CD4-positive, alpha-beta T cell treated with Interferon alpha-2 for 1 hour (primary cell): Measurements from ENCODE around the gene ZNF578.
"Not testable (repeated sequence)": the region's sequence is repeated elsewhere in the genome, so short reads cannot be mapped to it uniquely, and the experiment has no call there.

Experiments used
- DNase-seq, 2 donors: peaks; one replicate each; pipeline ENCODE4 v3.0.0-alpha.2; 2020 to 2022

Gene ZNF578

DNA sequence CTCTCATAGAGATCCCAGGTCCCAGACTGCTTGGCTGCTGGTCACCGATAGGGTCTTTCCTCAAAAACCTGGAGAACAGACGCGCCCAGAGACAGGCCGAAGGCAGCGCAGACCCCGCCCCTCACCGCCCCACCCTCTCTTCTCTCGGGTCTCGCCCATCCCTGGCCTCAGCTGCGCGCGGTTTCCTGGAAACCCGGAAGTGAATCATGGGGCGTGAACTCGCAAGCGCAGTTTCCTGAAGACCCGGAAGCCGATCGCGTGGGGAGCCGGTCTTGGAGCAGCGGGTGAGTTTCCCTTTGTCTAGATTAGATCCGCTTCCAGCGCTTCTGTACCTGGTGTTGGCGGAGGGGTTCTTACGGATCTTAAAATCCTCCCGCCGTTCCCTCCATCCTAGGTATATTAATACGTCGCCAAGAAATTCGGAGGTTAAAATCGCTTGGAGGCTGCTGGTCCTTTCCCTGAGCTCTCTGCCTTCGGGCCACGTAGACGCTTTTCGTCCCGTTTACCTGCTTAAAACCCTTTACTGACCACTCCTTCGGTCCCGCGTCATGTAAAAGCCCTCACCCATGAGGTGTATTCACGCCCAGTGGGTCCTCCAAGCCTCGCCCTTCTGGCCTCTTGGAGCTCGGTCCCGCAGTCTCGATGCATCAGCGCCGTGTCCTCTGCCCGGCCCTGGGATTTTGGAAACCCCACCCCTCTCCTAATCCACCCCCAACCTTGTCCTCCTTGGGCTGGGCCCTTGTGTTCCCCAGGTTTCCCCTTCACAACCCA, at the start of gene ZNF578:
Gene ZNF578 (plus strand): TSS at position 230 of the 771 bp plus-strand sequence. CDS start 48,293 bp downstream, outside the sequence.
- DNase-seq = peak; percentile 72 to 77

DNA sequence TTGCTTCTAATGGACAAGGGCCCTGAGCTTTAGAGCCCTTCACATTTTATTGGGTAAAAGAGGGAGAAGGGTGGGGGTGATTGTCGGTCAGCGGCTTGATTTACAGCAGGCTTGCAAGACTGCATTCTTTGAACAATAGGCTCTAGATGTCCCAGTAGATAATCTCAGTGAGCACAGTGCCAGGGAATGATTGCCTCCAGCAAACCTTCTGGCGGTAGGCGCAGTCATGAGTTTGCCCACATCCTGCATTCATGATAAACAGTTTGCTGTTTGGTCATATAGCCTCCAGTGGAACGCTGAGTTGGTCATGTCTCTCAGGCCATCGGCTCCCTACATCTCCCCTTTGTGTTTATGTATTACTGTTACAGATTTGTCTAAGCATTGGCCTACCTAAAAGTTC, 43.1 kb upstream of the ZNF578 start:
- DNase-seq = no peak

DNA sequence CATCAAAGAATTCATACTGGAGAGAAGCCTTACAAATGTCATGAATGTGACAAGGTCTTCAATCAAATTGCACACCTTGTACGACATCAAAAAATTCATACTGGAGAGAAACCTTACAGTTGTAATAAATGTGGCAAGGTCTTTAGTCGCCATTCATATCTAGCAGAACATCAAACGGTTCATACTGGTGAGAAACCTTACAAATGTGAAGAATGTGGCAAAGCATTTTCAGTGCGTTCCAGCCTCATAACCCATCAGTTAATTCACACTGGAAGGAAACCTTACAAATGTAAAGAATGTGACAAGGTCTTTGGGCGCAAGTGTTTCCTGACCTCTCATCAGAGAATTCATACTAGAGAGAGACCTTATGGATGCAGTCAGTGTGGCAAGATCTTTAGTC, 37.6 kb upstream of the ZNF578 start:
- DNase-seq = no peak

DNA sequence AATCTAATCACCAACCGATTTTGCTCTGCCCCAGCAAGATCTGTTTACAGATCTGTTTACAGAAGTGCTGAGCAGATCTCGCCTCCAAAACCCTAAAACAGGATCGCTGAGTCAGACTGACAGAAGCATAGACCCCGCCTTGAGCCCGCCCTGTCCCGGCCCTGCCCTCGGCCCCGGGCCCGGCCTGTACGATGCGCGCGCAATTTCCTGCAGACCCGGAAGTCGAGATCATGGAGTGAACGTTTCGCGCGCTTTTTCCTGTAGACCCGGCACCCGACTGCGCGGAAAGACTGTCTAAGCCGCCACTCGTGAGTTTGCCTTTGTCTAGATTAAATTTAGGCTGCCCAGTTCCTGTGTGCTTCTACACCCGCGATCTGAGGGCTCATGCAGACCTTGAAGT, 24.4 kb upstream of the ZNF578 start, which contains the start of gene ZNF534:
Gene ZNF534 (plus strand): TSS at position 212 of the 400 bp plus-strand sequence. CDS start 2,327 bp downstream, outside the sequence.
- no peak for DNase-seq

DNA sequence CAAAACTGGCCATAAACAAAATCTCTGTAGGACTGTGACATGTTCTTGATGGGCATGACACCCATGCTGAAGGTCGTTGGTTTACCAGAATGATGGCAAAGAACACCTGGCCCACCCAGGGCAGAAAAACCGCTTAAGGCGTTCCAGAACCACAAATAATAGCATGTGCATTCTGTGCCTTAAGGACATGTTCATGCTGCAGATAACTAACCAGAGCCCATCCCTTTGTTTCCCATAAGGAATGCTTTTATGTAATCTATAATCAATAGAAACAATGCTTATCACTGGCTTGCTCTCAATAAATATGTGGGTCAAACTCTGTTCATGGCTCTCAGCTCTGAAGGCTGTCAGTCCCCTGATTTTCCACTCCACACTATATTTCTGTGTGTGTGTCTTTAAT, 11.2 kb upstream of the ZNF578 start:
- DNase-seq = no peak

DNA sequence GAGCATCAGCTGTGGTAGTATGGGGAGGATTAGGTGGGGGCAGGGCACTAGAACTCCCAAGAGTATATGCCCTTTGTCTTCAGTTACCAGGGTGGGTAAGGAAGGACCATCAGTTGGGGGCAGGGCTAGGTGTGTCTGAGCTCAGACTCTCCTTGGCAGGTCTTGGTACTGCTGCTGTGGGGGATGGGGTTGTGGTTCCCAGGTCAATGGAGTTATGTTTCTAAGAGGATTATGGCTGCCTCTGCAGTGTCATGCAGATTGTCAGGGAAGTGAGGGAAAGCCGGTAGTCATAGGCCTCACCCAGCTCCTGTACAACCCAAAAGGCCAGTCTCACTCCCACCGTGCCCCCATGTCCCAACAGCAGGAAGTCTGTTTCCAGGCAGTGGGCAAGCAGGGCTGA, 8.8 kb upstream of the ZNF578 start:
- no peak for DNase-seq

DNA sequence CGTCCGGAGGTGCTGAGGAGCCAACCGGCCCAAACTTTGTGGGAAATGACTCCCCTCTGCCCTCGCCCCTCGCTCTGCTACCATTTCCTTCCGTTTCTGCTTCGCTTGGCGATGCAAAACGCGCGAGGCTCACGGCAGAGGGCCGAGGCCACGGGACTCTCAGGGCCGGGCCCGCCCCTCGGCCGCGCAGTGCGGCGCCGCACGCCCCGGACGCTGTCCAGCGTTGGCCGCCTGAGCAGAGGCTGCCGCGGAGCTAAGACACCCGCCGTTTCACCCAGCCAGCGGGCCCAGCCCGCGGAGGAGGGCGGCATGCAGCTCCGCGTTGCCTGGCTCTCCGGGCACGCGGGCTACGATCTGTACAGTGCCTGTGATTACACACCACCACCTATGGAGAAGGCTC, 2.1 kb upstream of the ZNF578 start:
- DNase-seq = no peak

DNA sequence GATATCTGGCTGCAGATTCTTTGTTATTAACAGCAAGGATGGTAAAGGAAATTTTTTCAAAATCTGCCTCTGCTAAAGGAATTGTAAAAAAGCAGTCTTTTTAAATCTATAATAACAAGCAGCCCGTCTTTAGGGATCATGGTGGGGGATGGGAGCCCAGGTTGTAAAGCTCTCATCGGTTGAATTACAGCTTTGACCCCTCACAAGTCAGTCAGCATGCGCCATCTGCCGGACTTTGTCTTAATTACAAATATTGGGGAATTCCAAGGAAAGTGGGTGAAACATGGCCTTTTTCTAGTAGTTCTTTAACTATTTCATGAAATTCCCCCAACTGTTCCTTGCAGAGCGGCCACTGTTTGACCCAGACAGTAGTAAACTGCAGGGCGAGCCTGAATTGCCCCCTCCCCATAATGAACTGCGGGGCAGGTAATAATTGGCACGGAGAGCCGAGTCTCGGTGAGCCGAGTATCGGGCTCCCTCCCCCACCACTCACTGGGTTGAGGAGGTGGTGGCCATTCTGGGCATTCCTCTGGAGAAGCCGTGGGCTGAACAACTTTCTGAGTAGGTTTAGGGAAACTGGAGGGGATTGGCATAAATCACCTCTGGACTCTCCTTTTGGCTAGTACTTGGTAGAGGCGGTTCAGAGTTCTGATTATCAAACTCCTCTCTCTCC, 11.6 kb downstream of the ZNF578 start:
- DNase-seq = no peak

DNA sequence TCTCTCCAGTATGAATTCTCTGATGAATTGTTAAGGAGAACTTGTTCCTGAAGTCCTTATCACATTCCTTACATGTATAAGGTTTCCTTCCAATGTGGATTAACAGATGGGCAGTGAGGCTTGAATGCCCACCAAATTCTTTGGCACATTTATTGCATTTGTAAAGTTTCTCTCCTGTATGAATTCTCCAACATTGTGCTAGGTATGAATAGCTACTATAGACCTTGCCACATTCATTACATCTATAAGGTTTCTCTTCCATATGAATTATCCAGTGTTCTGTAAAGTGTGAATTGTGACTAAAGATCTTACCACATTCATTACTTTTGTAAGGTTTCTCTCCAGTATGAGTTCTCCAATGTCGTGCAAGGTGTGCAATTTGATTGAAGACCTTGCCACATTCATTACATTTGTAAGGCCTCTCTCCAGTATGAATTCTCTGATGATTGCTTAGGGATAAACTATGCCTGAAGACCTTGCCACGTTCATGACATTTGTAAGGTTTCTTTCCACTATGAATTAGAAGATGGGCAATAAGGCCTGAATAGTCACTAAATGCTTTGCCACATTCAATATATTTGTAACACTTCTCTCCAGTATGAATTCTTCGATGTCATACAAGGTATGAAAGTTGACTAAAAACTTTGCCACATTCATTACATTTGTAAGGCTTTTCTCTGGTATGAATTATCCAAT, 20.4 kb downstream of the ZNF578 start:
- no peak for DNase-seq

DNA sequence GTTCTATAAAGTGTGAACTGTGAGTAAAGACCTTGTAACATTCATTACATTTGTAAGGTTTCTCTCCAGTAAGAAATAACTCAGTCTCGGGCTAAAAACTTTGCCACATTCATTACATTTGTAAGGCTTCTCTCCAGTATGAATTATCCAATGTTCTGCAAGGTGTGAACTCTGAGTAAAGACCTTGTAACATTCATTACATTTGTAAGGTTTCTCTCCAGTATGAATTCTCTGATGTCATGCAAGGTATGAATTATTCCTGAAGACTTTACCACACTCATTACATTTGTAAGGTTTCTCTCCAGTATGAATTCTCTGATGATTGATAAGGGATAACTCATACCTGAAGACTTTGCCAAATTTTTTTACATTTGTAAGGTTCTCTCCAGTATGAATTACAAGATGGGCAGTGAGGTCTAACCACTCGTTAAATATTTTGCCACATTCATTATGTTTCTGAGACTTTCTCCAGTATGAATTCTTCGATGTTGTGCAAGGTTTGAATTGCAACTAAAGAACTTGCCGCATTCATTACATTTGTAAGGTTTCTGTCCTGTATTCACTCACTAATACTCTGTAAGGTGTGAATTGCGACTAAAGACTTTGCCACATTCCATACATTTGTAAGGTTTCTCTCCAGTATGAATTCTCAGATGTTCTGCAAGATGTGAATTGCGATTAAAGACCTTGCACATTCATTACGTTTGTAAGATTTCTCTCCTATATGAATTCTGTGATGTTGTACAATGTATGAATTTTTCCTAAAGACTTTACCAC, 21.2 kb downstream of the ZNF578 start:
- DNase-seq = no peak

DNA sequence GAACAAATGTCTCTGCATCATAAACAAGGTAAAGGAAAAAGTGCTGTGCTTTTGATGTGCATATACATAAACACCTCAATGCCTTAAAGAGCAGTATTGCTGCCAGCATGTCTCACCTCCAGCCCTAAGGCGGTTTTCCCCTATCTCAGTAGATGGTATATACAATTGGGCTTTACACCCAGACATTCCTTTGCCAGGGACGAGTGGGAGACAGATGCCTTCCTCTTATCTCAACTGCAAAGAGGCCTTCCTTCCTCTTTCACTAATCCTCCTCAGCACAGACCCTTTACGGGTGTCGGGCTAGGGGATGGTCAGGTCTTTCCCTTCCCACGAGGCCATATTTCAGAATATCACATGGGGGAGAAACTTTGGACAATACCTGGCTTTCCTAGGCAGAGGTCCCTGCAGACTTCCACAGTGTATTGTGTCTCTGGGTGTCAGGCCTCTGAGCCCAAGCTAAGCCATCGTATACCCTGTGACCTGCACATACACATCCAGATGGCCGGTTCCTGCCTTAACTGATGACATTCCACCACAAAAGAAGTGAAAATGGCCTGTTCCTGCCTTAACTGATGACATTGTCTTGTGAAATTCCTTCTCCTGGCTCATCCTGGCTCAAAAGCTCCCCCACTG, 30.9 kb downstream of the ZNF578 start:
- DNase-seq = not testable (repeated sequence)

DNA sequence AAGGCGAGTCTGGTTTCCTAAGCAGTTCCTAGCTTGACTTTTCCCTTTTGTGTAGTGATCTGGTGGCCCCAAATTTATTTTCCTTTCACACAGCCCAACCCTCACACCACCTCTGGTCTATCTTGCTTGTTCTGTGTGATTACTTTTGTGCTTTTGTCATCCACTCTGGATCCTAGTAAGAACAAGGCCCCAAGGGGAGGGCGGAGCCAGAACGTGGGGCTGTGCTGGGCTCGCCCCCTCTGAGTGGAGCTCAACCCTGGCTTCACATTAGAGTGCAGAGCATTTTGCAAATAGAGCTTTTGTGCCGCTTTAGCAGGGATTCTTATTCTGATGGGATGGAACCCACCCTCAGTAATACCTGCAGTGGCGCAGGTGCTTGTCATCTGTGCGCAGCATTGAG, 31.7 kb downstream of the ZNF578 start:
- DNase-seq = not testable (repeated sequence)

DNA sequence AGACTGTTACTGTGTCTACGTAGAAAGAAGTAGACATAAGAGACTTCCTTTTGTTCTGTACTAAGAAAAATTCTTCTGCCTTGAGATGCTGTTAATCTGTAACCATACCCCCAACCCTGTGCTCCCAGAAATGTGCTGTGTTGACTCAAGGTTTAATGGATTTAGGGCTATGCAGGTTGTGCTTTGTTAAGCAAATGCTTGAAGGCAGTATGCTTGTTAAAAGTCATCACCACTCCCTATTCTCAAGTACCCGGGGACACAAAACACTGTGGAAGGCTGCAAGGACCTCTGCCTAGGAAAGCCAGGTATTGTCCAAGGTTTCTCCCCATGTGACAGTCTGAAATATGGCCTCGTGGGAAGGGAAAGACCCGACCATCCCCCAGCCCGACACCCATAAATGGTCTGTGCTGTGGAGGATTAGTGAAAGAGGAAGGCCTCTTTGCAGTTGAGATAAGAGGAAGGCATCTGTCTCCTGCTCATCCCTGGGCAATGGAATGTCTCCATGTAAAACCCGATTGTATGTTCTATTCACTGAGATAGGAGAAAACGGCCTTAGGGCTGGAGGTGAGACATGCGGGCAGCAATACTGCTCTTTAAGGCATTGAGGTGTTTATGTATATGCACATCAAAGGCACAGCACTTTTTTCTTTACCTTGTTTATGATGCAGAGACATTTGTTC, 32.3 kb downstream of the ZNF578 start:
- not testable (repeated sequence) for DNase-seq

DNA sequence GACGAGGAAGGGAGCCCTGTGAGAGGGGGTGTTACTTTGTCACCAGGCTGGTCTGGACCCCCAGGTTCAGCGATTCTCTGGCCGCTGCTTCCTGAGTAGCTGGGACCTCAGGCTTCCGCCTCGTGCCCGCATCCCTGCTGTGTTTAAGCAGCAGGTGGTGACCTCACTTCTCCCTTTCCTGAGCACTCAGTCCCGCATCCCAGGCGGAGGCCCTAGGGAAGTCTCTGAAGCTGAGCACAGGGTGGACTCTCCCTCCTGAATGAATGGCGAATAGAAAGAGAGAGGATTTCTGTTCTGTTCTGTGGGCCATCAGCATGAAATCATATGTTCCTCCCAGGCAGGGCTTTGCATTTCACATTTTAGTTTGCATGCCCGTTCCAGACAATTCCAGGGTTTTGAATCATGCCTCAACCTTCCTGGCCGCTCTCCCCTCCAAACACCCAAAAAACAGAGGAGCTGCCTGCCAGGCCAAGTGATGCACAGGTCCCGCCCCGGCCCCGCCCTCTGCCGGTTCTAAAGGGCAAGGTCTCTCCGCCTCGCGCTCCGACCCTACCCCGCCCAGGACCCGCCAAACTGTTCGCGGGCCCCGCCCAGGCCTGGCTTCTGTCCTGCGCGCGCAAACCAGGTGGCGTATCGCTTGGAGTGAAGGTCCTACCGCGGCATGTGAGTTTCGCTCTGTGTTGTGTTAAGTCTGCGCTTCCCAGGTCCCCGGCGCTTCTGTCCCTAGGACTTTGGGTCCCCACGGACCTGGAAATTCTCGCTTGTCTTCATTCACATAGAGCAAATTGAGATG, 39.0 kb downstream of the ZNF578 start:
- peak in 1 of 2 donors; percentile 2 for DNase-seq

DNA sequence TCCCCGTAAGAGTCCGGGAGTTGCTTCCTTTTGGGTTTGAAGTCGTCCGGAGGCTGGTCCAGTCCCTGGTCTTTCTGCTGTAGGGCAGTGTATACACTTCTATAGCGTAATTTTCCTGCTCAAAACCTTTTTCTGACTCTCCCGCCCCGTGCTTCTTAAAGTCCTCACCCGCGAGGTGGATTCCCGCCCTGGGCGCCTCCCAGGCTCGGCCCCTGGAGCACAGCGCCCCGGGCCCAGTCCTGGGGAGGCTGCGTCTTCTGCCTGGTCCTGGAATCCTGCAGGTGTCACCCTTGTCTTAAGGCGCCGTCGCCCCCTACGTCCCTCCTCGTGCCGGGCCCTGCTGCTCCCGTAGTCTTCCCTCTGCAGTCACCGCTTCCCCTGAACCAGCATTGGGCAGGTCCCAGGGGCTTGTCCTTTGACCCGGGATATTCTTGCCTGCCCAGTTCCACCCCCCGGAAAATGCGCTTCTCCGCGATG, 39.7 kb downstream of the ZNF578 start:
- DNase-seq = no peak

DNA sequence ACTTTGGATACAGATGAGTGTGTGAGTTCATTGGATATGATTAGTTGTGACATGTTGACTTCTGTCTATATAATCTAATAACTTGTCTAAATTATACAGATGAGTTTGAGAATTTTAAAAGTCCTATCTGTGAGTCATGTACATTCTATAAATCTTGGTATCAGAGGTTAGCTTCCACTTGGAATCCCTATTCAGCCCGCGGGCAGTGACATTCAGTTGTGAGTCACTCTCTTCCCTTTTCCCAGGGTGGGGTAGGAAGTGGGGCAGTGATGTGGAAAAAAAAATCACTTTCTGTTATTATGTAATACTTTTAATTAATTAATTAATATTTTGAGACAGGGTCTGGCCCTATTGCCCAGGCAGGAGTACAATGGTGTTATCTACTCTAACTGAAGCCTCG, 41.2 kb downstream of the ZNF578 start:
- no peak for DNase-seq

DNA sequence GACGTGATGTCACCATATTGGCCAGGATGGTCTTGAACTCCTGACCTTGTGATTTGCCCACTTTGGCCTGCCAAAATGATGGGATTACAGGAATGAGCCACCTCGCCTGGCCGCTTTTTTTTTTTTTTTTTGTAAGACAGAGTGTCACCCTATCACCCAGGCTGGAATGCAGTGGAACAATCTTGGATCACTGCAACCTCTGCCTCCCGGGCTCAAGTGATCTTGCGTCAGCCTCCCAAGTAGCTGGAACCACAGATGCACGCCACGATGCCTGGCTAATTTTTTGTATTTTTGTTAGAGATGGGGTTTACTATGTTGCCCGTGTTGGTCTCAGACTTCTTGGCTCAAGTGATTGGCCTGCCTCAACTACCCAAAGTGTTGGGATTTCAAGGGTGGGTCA, 45.2 kb downstream of the ZNF578 start:
- no peak for DNase-seq

DNA sequence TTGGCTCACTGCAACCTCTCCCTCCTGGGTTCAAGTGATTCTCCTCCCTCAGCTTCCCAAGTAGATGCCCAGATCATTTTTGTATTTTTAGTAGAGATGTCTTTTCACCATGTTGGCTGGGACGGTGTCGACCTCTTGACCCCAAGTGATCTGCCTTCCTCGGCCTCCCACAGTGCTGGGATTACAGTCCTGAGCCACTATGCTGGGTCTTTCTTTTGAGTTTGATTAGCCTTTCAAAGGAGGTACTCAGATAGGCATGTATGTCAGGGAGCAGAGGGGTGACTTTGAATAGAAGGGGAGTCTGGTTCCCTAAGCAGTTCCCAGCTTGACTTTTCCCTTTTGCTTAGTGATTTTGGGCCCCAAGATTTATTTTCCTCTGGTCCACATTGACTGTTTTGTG, 47.1 kb downstream of the ZNF578 start:
- not testable (repeated sequence) for DNase-seq

DNA sequence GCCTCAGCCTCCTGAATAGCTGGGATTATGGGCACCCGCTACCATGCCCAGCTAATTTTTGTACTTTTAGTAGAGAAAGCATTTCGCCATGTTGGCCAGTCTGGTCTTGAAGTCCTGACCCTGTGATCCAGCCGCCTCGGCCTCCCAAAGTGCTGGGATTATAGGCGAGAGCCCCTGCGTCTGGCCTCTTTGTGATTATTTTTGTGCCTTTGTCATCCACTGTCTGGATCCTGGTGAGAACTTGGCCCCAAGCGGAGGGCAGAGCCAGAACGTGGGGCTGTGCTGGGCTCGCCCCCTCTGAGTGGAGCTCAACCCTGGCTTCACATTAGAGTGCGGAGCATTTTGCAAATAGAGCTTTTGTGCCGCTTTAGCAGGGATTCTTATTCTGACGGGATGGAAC, 47.6 kb downstream of the ZNF578 start:
- not testable (repeated sequence) for DNase-seq

DNA sequence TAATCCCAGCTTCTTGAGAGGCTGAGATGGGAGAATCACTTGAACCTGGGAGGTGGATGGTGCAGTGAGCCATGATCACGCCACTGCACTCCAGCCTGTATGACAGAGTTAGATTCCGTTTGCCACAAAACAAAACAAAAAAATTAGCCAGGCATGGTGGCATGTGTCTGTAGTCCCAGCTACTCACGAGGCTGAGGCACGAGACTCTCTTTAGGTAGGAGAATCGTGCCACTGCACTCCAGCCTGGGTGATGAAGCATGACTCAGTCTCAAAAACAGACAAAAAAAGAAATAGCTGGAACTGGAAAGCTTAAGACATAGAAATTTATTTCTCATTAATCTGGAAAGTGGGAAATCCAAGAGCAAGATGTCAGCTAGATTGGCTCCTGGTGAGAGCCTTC, 53.9 kb downstream of the ZNF578 start:
- no peak for DNase-seq

DNA sequence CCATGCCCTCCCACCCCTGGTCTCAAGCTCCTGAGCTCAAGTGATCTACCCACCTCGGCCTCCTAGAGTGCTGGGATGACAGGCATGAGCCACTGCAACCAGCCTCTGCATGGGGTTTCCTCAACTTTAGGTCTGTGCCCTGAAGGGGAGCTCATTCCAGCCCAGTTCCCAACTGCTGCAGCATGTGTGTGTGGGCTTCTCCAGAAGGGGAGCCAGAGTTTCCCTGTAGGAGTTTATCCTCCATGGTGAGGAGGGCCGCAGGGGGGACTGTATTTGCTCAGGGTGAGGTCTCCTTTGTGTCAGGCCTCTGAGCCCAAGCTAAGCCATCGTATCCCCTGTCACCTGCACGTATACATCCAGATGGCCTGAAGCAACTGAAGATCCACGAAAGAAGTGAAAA, 62.8 kb downstream of the ZNF578 start:
- DNase-seq = no peak
